Spleen (tissue), 11 donors: ENCODE measurements around the gene CCKAR. TPM values are rescaled to one million over a fixed set of nuclear protein-coding genes. Genes with fewer than 3 reads are reported as not detected.
"Not testable (repeated sequence)": the region's sequence is repeated elsewhere in the genome, so short reads cannot be mapped to it uniquely, and the experiment has no call there.

Experiments used
- DNase-seq: peaks from one replicate; pipeline ENCODE4 v3.0.0-alpha.2; 2020
- H3K27ac ChIP-seq, 8 donors: fragments of 200-600 bp; sonication (generic) in 7 of 8; 1 replicate in 4 of 8; 2 replicates in 4 of 8; pipeline versions ENCODE4 v1.5.0 to v1.8.0; 2016 to 2021; ENCODE audit warnings: inconsistent platforms in 4 of 8, mild to moderate bottlenecking in 4 of 8, moderate library complexity in 1 of 8
- H3K27me3 ChIP-seq, 7 donors: fragments of 200-600 bp; sonication (generic) in 6 of 7; replicated peaks in 1 of 7; 1 replicate in 4 of 7; 2 replicates in 3 of 7; pipeline versions ENCODE4 v1.5.0 to v1.8.0; 2016 to 2021; ENCODE audit warnings: inconsistent platforms in 3 of 7, mild to moderate bottlenecking in 1 of 7
- H3K36me3 ChIP-seq, 6 donors: fragments of 200-600 bp; sonication (generic) in 5 of 6; 1 replicate in 4 of 6; 2 replicates in 2 of 6; pipeline versions ENCODE4 v1.5.0 to v1.8.0; 2016 to 2021; ENCODE audit warnings: inconsistent platforms in 2 of 6
- H3K4me1 ChIP-seq, 6 donors: fragments of 200-600 bp; sonication (generic) in 5 of 6; 1 replicate in 3 of 6; 2 replicates in 3 of 6; pipeline versions ENCODE4 v1.5.0 to v1.8.0; 2016 to 2021; ENCODE audit warnings: inconsistent platforms in 3 of 6
- H3K4me3 ChIP-seq, 8 donors: fragments of 200-600 bp; sonication (generic) in 7 of 8; 1 replicate in 4 of 8; 2 replicates in 4 of 8; pipeline versions ENCODE4 v1.5.0 to v1.8.0; 2016 to 2021; ENCODE audit warnings: inconsistent platforms in 4 of 8, mild to moderate bottlenecking in 4 of 8, moderate library complexity in 2 of 8
- H3K9me3 ChIP-seq, 8 donors: fragments of 200-600 bp; sonication (generic) in 7 of 8; 1 replicate in 4 of 8; 2 replicates in 4 of 8; pipeline versions ENCODE4 v1.5.0 to v1.8.0; 2016 to 2021; ENCODE audit warnings: inconsistent platforms in 4 of 8
- POLR2A ChIP-seq, 3 donors: fragments of 450-650 bp; IDR thresholded peaks; one replicate each; pipeline ENCODE4 v1.5.1; 2017; ENCODE audit warnings: antibody characterized with exemption in 3 of 3, mild to moderate bottlenecking in 1 of 3
- POLR2AphosphoS5 ChIP-seq, 3 donors: sonication (generic); formaldehyde crosslinking; IDR thresholded peaks; one replicate each; pipeline ENCODE4 v1.5.1; 2017; ENCODE audit warnings: antibody characterized with exemption in 3 of 3
- WGBS, 5 donors: extraction: QIAGEN DNeasy Blood & Tissue Kit in 3 of 5; methylation state at CpG; one replicate each; pipeline versions ENCODE4 v1.1.5 to v1.1.7; 2013 to 2018; 5-methylcytosine and 5-hydroxymethylcytosine counted together
- intact Hi-C: fragments of 100-400 bp; cut with DNase I; formaldehyde crosslinking; loops from one replicate; pipeline ENCODE4 v1.15.0; 2023; ENCODE audit warnings: low total_unique reads
- polyA plus RNA-seq, 3 donors: library from polyadenylated mRNA; stranded (reverse); fragments of 200-250 nt; gene quantifications; one replicate each; pipeline ENCODE4 v1.2.1, GENCODE V29; 2013
- total RNA-seq, 7 donors: library from RNA; depleted of rRNA in 3 of 7; stranded (reverse); fragments of >200 nt in 3 of 7; fragmentation: NEBNext Ultra II Directional in 4 of 7; extraction: Animal tissue kit (Norgen Biotek cat#: 25700) in 4 of 7; gene quantifications; one replicate each; pipeline versions ENCODE4 v1.1.0 to v1.2.1, GENCODE V29; 2016 to 2021
- TF ChIP-seq, protein P1 (sequence below), 11 experiments: fragments of 200-600 bp in 7 of 11; fragments of 450-650 bp in 4 of 11; sonication (generic) in 4 of 11; IDR thresholded peaks in 8 of 11; conservative IDR thresholded peaks in 3 of 11; 1 replicate in 7 of 11; 2 replicates in 4 of 11; pipeline versions ENCODE4 v1.4.0 to v1.8.0; 2016 to 2021; ENCODE audit warnings: antibody characterized with exemption in 11 of 11, inconsistent platforms in 4 of 11, mild to moderate bottlenecking in 1 of 11
- donor health status: healthy with polysubstance abuse.
- donor health status: DM: no; HTN: no; CAD: no; lungs with moderate emphysema.
- donor health status: DM: no; HTN: no; CAD: no.
- donor health status: Bipolar disorder and iron deficiency.
- donor health status: healthy.
- donor health status: DM: no; HTN: no; CAD: no.
- donor health status: DM: yes; HTN: yes; CAD: no.

The CCKAR gene
- total and polyA plus RNA-seq, 10 donors: not detected

DNA sequence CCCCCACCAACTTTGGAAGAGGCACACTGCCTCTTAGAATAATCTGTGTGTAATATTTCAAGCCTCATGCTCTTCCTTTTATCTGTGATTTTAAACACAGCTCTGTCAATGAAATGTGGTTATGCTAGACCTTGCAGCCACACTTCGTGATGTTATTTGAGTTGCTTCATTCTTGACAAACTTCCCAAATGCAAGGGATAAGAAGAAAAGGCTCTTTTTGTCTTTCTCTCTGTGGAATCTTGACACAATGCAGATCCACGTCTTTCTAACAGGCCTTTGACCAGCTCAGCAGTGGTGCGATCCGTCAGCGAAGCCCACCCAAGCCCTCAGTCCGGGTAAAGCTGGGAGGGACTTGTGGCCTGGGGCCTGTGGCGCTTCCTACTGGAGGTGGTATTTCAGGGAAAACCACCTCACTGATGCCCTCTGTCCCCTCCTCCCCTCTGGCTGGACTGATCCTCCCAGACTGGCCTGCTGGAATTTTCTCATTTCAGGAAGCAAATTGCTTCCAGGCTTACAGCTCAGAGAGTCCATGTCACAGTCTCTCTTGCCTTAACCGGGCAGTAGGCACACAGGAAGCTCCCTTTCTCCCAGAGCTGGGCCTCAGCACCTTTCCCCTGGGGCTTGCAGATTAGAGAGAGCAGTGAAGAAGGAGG, 19.5 kb upstream of the CCKAR start:
- Histone ChIP-seq H3K4me1 (no peaks in the 10 kb centered on the region), H3K27me3 (no peaks in the 10 kb centered on the region), H3K4me3 (no peak overlapping the region), H3K36me3 (no peaks in the 10 kb centered on the region), H3K27ac (no peak overlapping the region), H3K9me3 (no peaks in the 10 kb centered on the region)
- WGBS, 5 donors: 68 to 91% (median 80%) methylated on average over 8 of the region's 8 CpGs
- DNase-seq: no peak
- TF ChIP-seq POLR2AphosphoS5 (IDR thresholded peaks at IDR 0.05): no peak
- TF ChIP-seq, protein P1, sequence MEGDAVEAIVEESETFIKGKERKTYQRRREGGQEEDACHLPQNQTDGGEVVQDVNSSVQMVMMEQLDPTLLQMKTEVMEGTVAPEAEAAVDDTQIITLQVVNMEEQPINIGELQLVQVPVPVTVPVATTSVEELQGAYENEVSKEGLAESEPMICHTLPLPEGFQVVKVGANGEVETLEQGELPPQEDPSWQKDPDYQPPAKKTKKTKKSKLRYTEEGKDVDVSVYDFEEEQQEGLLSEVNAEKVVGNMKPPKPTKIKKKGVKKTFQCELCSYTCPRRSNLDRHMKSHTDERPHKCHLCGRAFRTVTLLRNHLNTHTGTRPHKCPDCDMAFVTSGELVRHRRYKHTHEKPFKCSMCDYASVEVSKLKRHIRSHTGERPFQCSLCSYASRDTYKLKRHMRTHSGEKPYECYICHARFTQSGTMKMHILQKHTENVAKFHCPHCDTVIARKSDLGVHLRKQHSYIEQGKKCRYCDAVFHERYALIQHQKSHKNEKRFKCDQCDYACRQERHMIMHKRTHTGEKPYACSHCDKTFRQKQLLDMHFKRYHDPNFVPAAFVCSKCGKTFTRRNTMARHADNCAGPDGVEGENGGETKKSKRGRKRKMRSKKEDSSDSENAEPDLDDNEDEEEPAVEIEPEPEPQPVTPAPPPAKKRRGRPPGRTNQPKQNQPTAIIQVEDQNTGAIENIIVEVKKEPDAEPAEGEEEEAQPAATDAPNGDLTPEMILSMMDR (IDR thresholded peaks at IDR 0.05 in 8 of 11, conservative IDR thresholded peaks at IDR 0.05 in 3 of 11): no peak
- TF ChIP-seq POLR2A (IDR thresholded peaks at IDR 0.05): no peak
- intact Hi-C loops: no loop called here

DNA sequence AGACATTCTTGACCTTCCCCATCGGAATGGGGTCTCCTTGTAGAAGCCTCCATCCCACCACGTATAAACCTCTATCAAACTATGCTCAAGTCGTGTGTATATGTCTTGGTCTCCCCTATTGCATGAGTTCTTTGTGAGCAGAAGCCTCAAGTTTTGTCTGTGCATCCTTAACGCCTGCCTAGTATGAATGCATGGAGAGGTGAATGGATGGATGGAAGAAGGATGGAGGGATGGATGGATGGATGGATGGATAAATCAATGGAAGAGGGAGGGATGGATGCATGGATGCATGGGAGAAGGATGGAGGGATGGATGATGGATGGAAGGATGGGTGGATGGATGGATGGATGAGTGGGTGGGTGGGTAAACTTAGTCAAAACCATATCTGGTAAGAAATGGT, 17.0 kb upstream of the CCKAR start:
- no peaks in the 10 kb centered on the region for H3K9me3 ChIP-seq
- no peak for DNase-seq
- H3K36me3 ChIP-seq: no peaks in the 10 kb centered on the region
- 76 to 81% (median 79%) methylated on average over 4 of the region's 4 CpGs for WGBS, 5 donors
- H3K4me3 ChIP-seq: no peak overlapping the region
- no peak overlapping the region for H3K27ac ChIP-seq
- no peaks in the 10 kb centered on the region for H3K27me3 ChIP-seq
- intact Hi-C loops: no loop called here
- TF ChIP-seq POLR2AphosphoS5 (IDR thresholded peaks at IDR 0.05) (no peak), POLR2A (IDR thresholded peaks at IDR 0.05) (no peak)
- TF ChIP-seq, protein P1 (IDR thresholded peaks at IDR 0.05 in 8 of 11, conservative IDR thresholded peaks at IDR 0.05 in 3 of 11): no peak
- H3K4me1 ChIP-seq: no peaks in the 10 kb centered on the region

DNA sequence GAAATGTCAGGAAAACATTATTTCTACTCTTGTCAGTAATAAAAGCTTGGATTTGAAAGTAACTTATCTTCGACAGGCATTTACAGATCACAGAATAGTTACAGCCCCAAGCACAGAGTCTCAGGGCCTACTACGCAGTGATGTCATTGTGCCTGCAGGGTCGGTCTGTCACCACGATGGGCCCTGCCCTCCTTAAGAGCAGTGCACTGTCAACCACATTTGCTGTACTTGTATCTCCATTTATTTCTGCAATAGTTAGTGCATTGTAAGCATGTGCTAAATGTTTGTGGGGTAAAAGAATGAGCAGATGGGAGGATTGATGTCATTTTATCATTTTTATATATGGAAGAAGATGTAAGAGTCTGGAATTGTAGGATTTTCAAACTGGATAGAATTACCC, 13.6 kb upstream of the CCKAR start:
- WGBS, 5 donors: 71 to 88% (median 84%) methylated on average over 4 of the region's 4 CpGs
- intact Hi-C loops: no loop called here
- H3K27ac ChIP-seq: no peak overlapping the region
- H3K9me3 ChIP-seq: peaks cover 0 to 12% (median 9%) of the 10 kb centered on the region in 8 donors
- H3K36me3 ChIP-seq: no peaks in the 10 kb centered on the region
- no peak for DNase-seq
- no peak for TF ChIP-seq POLR2A (IDR thresholded peaks at IDR 0.05)
- TF ChIP-seq, protein P1 (IDR thresholded peaks at IDR 0.05 in 8 of 11, conservative IDR thresholded peaks at IDR 0.05 in 3 of 11): no peak
- no peak for TF ChIP-seq POLR2AphosphoS5 (IDR thresholded peaks at IDR 0.05)
- no peak overlapping the region for H3K4me3 ChIP-seq
- H3K27me3 ChIP-seq: no peaks in the 10 kb centered on the region
- no peaks in the 10 kb centered on the region for H3K4me1 ChIP-seq

DNA sequence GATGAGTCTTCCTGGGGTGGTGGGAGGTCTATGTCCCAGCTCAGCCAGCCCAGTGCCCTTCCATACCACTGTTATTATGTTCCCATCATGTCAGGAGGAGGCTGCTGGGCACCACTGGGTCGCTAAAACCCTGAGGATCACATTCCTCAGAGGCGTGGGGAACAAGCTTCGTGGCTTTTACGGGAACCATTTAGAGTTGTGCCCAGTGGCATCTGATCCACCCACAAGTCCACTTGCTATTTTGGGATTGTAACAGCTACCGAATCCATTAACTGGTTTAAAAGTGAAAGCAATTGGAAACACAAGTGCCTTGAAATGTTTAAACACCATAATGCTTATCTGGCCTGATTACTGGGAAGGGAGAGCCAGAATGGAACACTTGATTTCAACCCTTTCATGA, 13.1 kb upstream of the CCKAR start:
- TF ChIP-seq POLR2AphosphoS5 (IDR thresholded peaks at IDR 0.05): no peak
- TF ChIP-seq, protein P1 (IDR thresholded peaks at IDR 0.05 in 8 of 11, conservative IDR thresholded peaks at IDR 0.05 in 3 of 11): no peak
- TF ChIP-seq POLR2A (IDR thresholded peaks at IDR 0.05): no peak
- no peak overlapping the region for H3K4me3 ChIP-seq
- DNase-seq: no peak
- intact Hi-C loops: no loop called here
- no peak overlapping the region for H3K27ac ChIP-seq
- H3K9me3 ChIP-seq: peaks cover 0 to 13% (median 9%) of the 10 kb centered on the region in 8 donors
- no peaks in the 10 kb centered on the region for H3K27me3 ChIP-seq
- no peaks in the 10 kb centered on the region for H3K36me3 ChIP-seq
- H3K4me1 ChIP-seq: no peaks in the 10 kb centered on the region
- WGBS, 5 donors: 66 to 83% (median 75%) methylated on average over 5 of the region's 5 CpGs

DNA sequence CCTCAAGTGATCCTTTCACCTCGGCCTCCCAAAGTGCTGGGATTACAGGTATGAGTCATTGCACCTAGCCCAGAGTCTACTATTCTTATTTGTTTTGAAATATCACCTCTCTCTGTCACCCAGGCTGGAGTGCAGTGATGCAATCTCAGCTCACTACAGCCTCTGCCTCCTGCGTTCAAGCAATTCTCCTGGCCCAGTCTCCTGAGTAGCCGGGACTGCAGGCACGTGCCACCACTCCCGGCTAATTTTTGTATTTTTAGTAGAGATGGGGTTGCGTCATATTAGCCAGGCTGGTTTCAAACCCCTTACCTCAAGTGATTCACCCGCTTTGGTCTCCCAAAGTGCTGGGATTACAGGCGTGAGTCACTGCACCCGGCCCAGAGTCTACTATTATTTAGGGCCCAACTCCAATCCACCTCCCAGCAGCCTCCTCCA, 10.3 kb upstream of the CCKAR start:
- H3K4me1 ChIP-seq, H3K27me3 ChIP-seq, H3K4me3 ChIP-seq, intact Hi-C loops, DNase-seq, H3K27ac ChIP-seq, H3K36me3 ChIP-seq: not testable (repeated sequence)
- 89 to 94% (median 92%) methylated on average over 9 of the region's 9 CpGs for WGBS, 5 donors
- H3K9me3 ChIP-seq: peaks cover 0 to 13% (median 9%) of the 10 kb centered on the region in 8 donors
